NCI-H1048 (cell line): ENCODE data around the gene ASPHD2.
"Not testable (repeated sequence)": the region's sequence is repeated elsewhere in the genome, so short reads cannot be mapped to it uniquely, and the experiment has no call there.

Experiments used
- DNase-seq: peaks from one replicate; lab custom pipeline; 2025; lab: John Stamatoyannopoulos, UW

Gene ASPHD2

DNA sequence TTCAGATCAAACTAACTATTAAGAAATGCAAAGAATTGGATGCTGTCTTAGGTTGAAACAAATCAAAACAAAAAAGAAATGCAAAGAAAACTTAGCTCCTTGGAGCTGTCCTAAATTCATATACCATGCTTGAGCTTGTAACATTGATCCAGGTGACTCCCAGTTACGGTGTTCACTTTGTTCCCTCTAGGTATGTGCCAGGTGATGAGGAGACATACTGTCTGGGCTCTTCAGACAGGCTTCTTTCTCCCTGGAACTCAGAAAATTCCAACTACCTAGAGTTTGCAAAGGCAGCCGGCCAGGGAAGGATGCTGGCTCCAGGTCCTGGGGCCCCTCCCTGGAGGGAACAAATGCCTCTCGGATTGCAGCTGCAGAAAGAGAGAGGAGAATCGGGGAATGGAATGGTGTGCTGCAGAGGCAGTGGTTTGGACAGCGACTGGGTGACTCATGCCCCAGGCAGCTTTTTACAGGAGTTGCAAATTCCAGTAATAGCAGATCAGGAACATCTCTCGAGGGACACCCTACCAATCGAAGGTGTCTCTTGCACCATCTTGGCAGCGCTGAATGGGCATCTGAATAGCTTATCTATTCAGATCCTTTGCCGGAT, 12.3 kb upstream of the ASPHD2 start:
- DNase-seq: no peak

DNA sequence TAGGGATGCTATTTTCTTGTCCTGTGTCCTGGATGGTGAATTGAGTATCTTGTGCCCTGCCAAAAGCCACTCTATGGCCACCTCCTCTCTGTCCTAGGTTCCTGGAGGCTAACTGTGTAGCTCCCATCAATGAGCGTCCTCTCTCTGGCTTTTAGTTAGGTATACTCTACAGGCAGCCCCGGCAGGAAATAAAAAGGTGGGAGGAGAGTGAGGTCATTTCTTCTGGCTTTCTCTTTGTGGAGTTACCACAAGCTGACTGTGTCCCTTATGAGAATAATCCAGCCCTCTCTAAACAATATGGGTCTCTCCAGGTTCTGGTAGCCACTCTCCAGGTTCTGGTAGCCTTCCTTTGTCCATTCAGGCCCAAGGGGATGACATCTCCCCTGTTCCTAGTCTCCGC, 11.7 kb upstream of the ASPHD2 start:
- no peak for DNase-seq

DNA sequence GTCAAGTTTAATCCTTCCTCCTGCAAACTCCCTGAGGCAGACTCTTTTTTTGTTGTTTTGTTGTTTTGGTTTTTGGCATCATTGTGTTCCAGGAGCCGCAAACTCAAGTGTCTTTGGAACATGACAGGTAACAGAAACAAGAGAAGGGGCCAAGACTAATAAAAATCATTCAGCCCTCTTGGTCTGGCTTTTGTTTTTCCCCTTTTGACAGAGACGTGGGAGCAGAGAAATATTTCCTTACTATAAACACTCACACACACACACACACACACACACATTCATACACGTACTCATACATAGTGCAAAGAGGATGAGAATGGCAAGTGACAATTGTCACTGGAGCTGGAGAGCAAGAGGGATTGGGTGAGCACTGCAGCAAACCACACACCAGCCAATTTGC, 10.4 kb upstream of the ASPHD2 start:
- DNase-seq: no peak

DNA sequence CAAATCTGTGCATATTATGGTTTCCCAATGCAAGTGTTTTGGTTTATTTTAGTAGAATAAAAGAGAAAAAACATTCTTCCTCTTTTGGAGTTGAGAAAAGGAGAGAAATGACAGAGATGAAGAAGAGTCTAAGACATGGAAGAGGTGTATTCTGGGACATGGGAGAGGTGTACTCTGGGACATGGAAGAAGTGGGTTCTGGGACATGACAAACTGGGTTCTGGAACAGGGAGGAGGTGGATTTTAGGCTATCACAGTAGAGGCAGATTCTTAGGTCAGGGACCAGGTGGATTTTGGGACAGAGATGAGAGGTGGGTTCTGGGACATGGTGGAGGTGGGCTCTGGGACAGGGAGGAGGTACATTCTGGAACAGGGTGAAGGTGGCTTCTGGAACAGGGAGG, 2.1 kb upstream of the ASPHD2 start:
- DNase-seq: no peak

DNA sequence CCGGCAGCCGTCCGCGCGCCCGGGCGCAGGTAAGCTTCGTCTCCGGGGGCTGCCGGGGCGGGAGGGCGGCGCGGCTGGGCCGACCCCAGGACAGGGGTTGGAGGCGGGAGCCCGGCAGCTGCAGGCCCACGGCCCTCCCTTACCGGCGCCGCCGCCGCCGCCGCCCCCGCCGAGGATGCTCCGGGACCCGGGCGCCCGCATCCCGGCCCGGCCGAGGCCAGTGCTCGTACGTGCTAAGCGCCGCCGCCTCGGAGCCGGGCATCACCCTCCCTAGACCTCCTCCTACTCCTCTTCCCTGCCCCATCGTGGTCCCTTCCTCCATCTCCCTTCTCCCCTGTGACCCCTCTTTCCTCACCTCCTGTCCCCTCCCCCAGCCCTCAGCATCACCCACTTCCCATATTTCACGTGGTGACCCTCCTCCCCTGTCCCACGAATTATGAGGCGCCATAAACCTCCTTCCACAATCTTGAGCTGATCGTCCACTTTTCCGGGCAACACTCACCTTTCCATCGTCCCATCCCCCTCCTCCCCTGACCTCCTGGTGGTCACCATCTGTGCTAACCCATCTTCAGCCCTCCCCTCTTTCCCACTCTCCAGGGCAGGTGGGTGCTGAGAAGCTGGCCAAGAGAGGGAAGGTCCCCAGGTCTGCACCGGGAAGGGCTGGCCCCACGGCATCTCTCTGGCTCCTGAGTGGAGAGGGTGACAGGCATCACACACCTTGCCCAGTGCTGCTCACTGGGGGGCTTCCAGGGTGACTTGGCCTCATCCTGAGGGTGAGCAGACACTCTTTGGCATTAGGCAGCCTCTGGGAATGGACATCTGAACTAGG, 612 bp downstream of the ASPHD2 start:
- DNase-seq: no peak

DNA sequence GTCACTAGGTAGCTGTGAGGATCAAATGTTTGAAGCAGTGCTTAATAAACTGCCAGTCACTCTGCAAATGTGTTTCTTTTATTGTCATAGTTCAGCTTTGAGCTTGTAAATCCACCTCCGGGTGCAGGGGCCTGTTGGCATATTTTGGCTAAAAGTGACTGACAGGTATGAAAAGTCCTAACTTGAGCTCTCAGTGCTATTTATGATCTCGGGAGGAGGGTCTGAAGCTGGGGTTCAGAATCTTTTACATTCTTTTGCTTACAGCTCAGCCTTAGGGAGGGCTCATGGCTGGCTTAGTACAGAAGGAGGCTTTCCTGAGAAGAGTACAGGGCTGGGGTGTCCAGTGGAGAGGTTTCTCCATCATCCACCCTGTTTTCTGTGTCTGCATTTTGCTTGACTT, 1.5 kb downstream of the ASPHD2 start:
- no peak for DNase-seq

DNA sequence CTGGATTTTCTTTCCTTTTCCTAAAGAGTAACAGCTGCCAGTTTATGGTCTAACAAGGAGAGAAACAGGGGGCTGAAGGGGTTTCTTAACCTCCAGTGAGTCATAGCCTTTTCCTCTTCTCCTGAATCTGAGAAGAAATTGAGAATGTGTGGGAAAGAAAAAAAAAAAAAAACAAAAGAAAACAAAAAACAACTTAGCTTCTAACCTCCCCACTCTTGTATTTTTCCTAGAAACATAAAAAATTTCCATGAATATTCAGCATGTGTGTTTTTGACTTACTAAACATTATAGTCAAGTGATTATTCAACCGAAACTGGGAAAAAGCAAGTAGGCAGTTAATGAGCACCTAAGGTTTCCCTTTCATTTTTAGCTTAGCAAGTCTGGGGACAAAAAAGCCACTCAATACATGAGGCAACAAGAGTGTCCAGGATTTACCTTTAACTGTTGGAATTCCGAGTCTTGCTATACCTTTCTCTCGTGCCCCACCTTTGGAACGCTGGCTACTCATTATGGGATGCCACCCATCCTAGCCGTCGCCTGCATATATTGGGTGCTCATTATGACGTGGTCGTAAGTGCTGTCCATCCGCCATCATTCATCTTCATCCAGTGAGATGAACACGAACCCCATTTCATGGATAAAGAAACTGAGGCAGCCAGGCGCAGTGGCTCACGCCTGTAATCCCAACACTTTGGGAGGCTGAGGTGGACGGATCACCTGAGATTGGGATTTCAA, 2.4 kb downstream of the ASPHD2 start:
- no peak for DNase-seq

DNA sequence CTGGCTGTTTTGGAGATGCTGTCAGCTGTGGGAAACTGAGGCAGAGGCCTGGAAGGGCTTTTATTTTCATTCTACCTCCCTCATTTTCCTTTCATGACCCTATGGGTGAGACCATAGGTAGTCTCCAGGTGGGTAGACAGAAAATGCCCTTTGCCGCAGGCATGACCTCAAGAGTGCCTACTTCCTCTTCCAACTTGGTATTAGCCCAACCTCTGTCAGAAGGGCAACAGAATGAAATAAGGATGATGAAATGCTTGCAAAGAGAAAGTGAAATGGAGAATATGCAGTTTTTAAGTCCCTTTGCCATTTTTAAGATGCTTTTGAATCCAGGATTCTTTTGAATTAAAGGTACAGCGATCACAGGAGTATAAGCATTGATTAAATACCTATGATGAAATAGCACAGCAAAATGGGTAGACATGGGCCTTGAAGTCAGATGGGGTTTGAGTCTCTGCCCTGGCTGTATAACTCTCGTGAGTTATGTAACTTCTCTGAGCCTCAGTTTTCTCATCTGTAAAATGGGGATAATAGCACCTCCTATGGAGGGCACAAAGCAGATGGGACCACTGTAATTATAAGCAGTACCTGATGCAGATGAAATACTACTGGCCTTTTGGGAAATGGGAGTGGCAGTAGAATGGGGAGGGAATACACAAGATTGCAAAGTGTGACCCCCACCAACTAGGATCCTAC, 3.7 kb downstream of the ASPHD2 start:
- DNase-seq: no peak

DNA sequence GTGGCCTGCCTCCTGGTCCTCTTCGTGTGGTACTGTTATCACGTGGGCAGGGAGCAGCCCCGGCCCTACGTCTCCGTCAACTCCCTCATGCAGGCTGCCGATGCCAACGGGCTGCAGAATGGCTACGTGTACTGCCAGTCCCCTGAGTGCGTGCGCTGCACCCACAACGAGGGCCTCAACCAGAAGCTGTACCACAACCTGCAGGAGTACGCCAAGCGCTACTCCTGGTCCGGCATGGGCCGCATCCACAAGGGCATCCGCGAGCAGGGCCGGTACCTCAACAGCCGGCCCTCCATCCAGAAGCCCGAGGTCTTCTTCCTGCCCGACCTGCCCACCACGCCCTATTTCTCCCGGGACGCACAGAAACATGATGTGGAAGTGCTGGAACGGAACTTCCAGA, 4.7 kb downstream of the ASPHD2 start:
- no peak for DNase-seq

DNA sequence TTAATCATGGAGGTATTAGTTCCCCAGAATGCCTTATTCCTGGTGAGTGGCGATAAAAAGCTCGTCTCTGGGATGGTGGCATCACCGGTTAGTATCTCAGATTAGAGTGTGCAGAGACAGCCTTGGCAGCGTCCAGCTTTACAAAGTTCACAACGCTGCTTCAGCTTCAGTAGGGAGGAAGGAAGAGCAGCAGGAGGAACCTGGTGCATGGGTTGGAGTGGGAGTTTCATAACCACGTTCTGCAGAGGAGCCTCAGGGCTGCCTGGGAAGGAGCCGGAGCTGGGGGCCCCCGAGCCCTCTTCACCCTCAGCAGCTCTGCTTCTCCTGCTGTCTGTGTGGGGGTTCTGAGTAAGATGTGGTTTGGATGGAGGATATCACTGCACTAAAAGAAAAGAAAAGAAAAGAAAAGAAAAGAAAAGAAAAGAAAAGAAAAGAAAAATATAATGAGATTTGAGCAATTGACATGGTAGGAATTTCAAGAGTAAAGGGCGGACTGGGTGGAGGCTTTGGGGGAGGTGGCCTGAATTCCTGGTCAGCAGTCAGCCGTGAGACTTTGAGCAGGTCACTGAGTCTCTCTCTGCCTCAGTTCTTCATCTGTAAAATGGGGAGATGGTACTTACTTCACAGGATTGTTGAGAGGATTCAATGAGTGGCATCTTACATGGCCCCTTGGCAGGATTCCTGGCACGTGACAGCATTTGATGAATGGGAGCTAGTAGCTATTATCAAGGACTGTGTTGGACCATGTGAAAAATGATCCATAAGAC, 6.5 kb downstream of the ASPHD2 start:
- no peak for DNase-seq

DNA sequence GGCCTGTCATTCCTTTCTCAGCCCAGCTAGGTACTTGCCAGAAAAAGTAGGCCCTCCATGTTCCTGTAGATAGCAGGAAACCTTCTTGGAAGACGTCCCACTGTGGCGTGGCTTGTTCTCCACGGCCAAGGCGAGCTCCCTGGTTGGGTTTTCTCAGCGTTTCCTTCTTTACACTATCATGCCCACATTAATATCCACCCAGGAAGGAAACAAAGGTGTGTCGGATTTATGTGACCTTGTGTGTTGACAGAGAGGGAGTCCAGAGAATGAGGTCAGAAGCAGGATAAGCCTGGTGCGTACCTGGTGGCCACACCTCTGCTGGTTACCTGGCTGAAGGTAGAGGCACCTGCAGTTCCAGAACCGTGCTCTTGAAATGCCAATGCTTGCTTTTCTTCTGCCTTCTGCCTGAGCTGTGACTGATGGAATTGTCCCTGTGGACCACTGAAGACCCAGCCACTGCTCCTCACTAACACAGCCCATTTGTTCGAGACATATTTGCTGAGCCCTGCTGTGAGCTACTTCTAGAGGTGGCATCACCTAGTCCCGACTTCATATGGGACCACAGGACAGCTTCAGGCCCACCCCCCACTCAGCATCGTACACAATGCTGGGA, 7.9 kb downstream of the ASPHD2 start:
- DNase-seq: no peak

DNA sequence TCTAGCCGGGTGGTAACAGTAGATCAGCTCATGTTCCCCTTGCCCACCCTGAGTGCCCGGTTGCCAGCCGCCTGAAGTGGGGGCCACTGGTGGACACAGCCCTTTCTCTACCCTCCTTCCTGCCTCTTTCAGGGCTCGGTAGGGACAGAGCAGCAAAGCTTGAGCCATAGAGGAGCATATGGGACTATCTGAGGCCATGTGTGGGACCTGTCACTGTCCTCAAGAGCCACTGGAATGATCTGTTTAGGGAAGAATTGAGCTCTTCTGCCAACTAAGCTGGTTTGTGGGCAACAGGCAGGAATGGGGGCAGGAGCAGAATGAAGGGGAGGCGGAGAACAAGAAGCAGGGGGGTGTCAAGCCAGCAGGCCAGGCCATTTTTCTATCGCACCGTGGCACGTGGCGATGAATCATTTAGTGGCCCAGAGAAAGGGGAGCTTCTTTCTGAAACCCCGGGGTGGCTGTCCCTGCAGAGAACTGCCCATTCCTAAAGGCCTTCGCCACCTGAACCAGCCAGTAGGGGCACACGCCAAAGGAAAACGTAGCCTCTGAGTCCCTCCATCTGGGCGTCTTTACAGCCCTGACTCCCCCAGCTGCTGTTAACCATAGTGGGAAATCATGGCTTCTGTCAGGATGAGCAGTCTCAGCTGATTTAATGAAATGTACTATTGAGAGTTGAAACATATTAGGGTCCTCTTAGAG, 8.8 kb downstream of the ASPHD2 start:
- no peak for DNase-seq

DNA sequence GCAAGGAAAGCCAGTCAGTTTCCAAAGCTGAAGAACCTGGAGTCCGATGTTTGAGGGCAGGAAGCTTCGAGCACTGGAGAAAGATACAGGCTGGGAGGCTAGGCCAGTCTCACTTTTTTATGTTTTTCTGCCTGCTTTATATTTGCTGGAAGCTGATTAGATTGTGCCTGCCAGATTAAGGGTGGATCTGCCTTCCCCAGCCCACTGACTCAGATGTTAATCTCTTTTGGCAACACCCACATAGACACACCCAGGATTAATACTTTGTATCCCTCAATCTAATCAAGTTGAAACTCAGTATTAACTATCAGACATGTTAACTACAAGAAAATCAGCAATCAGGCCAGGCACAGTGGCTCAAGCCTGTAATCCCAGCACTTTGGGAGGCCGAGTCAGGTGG, 9.7 kb downstream of the ASPHD2 start:
- not testable (repeated sequence) for DNase-seq

DNA sequence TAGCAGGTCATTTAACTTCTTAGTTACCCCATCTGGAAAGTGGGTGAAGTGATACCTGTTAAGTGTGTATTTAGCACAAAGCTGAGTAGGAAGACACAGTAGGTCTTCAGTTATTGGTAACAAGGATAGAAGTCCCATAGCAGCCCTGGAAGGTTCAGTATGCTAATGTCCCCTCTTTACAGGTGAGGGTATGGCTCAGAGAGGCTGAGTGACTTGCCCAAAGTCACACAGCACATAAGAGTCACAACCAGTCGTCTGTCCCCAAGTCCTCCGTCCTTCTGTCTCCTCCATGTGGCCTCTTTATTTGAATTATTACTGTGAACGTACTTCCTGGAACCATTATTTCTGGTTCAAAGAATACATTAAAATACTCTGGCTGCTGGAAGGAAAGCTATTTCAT, 10.5 kb downstream of the ASPHD2 start:
- no peak for DNase-seq

DNA sequence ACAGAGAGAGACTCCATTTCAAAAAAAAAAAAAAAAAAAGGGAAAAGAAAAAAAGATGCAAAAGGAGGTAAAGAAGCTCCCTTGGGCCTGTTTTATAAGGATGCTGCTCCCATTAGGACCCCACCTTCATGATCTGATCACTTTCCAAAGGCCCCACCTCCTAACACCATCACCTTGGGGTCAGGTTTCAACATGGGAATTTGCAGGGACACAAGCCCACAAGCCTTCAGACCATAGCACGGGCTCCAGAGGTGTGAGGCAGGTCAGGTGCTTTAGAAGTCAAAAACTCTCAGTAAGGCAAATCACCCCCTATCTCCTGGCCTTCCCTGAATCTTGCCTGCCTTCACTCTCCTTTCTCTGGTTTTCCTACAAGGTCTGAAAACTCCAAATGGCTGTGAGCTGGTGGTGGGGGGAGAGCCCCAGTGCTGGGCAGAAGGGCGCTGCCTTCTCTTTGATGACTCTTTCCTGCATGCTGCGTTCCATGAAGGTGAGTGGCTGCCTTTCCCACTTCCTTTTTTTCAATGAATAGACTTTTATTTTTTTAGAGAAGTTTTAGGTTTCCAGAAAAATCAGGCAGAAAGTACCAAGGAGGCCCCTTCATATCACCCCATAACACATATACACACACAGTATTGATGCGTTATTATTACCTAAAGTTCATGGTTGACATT, 13.2 kb downstream of the ASPHD2 start:
- no peak for DNase-seq

DNA sequence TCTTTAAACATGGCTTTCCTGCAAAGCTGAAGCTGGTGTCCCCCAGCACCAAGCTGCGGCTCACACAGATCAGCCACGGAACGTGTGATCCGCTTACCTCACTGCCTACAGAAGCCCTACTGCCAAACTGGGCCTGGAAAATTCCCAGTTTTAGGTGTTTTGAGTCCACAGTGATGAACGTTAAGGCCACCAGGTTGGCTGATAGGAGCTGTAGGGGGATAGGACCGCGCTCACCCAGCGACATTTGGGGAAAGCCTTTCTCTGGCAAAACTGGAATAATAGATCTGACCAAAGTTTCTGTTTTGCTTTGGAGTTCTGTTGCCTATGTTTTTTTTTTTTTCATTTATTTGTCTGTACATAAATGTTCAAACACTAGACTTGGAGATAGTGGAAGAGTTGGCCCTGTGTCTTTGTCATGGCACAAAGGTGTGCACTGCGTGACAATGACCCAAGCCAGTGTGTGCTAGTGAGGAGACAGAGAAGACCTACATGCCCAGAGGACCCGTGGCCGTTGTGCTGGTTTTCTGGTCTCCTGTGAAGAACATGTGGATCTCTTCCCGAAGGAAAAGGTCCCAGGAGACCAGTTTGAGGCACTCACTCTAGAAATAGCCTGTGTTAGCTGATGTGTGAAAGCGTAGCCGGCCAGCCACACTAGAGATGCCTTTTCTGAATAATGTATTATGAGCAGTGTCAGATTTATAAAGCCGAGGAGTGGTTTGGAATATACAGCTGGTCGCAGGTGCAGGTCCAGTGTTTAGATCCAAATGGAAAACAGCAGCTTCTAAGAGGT, 15.0 kb downstream of the ASPHD2 start:
- no peak for DNase-seq

DNA sequence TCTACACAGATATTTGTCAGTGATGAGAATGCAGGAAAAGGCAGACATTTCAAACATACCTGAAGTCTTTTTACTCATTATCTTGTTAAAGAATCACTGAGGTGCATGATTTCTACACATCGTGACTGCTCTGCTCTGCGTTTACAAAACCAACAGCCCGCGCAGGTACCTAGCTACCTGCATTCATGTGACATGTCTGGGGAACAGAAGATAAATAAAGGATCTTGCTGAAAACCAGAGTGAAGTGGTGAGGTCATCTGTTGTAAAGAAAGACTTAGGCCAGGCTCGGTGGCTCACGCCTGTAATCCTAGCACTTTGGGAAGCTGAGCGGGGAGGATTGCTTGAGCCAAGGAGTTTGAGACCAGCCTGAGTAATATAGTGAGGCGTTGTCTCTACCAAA, 15.7 kb downstream of the ASPHD2 start:
- no peak for DNase-seq

DNA sequence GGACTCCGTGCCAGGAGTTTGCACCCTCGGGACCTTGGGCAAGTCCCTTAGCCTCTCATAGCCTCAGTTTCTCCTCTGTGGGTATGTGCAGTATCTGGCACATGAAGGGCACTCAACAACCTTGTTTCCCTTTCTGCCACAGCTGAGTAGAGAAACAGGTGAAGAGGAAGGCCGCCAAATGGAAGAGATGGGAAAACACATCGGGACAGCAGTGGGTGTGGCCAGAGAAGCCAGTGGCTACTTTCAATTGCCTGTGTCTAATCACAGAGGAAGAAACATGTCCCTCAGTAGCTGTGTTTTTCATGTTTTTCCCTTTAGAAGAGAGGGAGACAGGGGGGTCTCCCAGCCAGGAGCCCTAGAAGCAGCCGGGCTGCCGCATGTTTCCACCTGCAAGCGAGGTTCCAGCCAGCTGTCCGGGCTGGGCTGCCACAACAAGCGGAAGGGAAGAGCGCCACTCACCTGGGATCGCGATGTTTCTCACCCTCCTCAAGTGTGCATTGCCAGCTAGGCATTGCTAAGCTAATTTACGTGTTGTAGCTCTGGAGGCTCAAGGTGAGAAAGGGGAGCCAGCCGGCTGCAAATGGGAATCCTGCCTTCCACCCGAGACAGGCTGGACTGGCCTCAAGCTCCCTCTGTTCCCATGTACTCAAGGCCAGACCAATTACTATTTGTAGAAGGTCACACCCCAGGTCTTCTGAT, 16.7 kb downstream of the ASPHD2 start:
- DNase-seq: no peak
